Mucosa of stomach (tissue), 1 donor: Measurements from ENCODE around the gene DENND2A.
A peak's percentile ranks its signal among the peaks of the same experiment; 100 is the strongest.
"Not testable (repeated sequence)": the region's sequence is repeated elsewhere in the genome, so short reads cannot be mapped to it uniquely, and the experiment has no call there.

Experiments
- H3K27me3 ChIP-seq: one replicate; pipeline ENCODE4 v1.7.0; 2013; ENCODE audit warnings: mild to moderate bottlenecking, low read length; ENCODE audit not compliant: control insufficient read depth, insufficient read depth
- H3K36me3 ChIP-seq: one replicate; pipeline ENCODE4 v1.7.0; 2013; ENCODE audit warnings: low read length; ENCODE audit not compliant: control insufficient read depth, insufficient read depth
- H3K4me1 ChIP-seq: one replicate; pipeline ENCODE4 v1.7.0; 2013; ENCODE audit warnings: mild to moderate bottlenecking, low read length; ENCODE audit not compliant: control insufficient read depth, insufficient read depth
- H3K4me3 ChIP-seq: one replicate; pipeline ENCODE4 v1.7.0; 2013; ENCODE audit warnings: low read length
- H3K9ac ChIP-seq: one replicate; pipeline ENCODE4 v1.7.0; 2013; ENCODE audit warnings: mild to moderate bottlenecking, low read length, moderate library complexity
- H3K9me3 ChIP-seq: one replicate; pipeline ENCODE4 v1.7.0; 2013; ENCODE audit warnings: mild to moderate bottlenecking, low read length, moderate library complexity; ENCODE audit not compliant: control insufficient read depth
- donor health status: Pancreatic carcinoma.

The DENND2A gene

GRCh38 chr7:140670343-140670935, 29.8 kb upstream of the DENND2A start:
- Histone ChIP-seq H3K9ac (no peak overlapping the region), H3K27me3 (no peaks in the 10 kb centered on the region), H3K9me3 (no peaks in the 10 kb centered on the region), H3K4me3 (no peak overlapping the region), H3K4me1 (peaks cover 22% of the 10 kb centered on the region), H3K36me3 (no peaks in the 10 kb centered on the region)

GRCh38 chr7:140669862-140670261, 29.2 kb upstream of the DENND2A start:
- not testable (repeated sequence) for H3K9me3 ChIP-seq, H3K9ac ChIP-seq, H3K36me3 ChIP-seq, H3K4me3 ChIP-seq, H3K27me3 ChIP-seq
- H3K4me1 ChIP-seq: peaks cover 21% of the 10 kb centered on the region

- peaks cover 16% of the 10 kb centered on the region for H3K4me1 ChIP-seq
- H3K9me3 ChIP-seq: no peaks in the 10 kb centered on the region
- H3K4me3 ChIP-seq: no peak overlapping the region
- H3K36me3 ChIP-seq: no peaks in the 10 kb centered on the region
- H3K9ac ChIP-seq: no peak overlapping the region
- no peaks in the 10 kb centered on the region for H3K27me3 ChIP-seq
Observed at GRCh38 chr7:140669352-140669751, 28.7 kb upstream of the DENND2A start.

DNA sequence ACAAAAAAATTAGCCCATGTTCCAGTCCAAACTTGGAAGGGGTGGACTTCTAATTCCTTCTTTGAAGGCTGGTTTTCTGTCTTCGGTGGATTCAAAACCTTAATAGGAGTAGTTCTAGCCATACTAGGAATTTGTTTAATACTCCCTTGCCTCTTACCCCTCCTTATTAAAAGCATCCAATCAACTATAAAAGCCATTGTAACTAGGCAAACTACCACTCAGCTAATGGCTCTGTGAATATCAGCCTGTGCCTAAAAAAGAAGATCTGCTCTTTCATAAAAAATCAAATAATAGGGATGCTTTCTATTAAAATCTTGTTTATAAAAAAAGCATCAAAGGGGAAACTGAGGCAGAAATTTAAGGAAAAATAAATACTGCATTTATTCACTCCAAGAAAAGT, 28.0 kb upstream of the DENND2A start:
- Histone ChIP-seq H3K36me3 (no peaks in the 10 kb centered on the region), H3K9me3 (no peaks in the 10 kb centered on the region), H3K27me3 (no peaks in the 10 kb centered on the region), H3K4me1 (peaks cover 9% of the 10 kb centered on the region), H3K9ac (no peak overlapping the region), H3K4me3 (no peak overlapping the region)

DNA sequence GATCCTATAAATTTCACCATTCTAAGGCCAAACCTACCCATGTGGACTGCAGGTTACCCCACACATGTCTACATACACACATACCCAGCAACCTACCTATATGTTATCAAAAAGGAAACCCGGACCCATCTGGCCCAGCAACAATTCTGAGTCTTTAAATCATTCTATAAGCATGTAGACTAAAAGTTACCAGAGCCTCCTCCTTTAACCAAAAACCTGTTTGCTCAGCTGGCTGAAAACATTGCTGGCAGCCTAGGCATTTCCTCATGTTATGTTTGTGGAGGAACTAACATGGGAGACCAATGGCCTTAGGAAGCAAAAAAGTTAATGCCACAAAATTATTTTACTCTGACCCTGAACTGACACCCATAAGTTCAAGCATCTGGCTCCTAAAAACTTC, 26.9 kb upstream of the DENND2A start:
- H3K4me3 ChIP-seq: no peak overlapping the region
- no peaks in the 10 kb centered on the region for H3K9me3 ChIP-seq
- H3K27me3 ChIP-seq: no peaks in the 10 kb centered on the region
- peaks cover 6% of the 10 kb centered on the region for H3K4me1 ChIP-seq
- H3K9ac ChIP-seq: no peak overlapping the region
- no peaks in the 10 kb centered on the region for H3K36me3 ChIP-seq

GRCh38 chr7:140662938-140663337, 22.3 kb upstream of the DENND2A start:
- not testable (repeated sequence) for H3K36me3 ChIP-seq, H3K9me3 ChIP-seq, H3K4me1 ChIP-seq, H3K27me3 ChIP-seq, H3K9ac ChIP-seq, H3K4me3 ChIP-seq

- Histone ChIP-seq H3K9ac (no peak overlapping the region), H3K27me3 (peaks cover 4% of the 10 kb centered on the region), H3K4me1 (peaks cover 9% of the 10 kb centered on the region), H3K36me3 (no peaks in the 10 kb centered on the region), H3K9me3 (no peaks in the 10 kb centered on the region), H3K4me3 (no peak overlapping the region)
Observed at GRCh38 chr7:140661124-140661523, 20.5 kb upstream of the DENND2A start.

DNA sequence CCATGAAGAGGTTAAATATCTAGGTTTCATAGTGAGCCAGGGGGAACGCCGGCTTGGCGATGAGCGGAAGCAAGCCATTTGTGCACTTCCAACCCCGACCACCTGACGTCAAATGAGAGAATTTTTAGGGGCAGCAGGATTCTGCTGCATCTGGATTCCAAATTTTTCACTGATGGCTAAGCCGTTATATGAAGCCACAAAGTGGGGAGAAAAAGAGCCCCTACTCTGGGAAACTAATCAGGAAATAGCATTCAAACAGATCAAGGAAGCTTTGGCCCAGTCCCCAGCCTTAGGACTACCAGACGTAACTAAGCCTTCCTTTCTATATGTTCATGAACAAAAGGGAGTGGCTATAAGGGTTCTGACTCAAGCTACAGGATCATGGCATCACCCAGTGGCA, 19.2 kb upstream of the DENND2A start:
- Histone ChIP-seq H3K4me1 (peaks cover 15% of the 10 kb centered on the region), H3K27me3 (peaks cover 4% of the 10 kb centered on the region), H3K9ac (no peak overlapping the region), H3K36me3 (no peaks in the 10 kb centered on the region), H3K4me3 (no peak overlapping the region), H3K9me3 (no peaks in the 10 kb centered on the region)

DNA sequence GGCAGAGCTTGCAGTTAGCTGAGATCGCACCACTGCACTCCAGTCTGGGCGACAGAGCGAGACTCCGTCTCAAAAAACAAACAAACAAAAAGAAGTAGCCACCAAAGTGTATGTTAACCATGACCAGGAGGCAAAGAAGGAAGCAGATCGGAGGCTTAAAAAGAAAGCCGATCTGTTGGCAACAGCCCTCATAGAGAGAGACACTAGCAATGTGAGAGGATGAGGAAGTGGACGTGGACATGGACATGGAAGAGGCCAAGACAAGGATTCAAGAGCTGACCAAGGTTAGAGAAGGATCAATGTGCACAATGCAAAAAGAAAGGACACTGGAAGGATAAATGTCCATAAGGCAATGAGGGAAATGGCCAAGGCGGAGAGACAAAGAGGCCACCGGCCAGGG, 17.3 kb upstream of the DENND2A start:
- H3K9ac ChIP-seq: no peak overlapping the region
- H3K27me3 ChIP-seq: peaks cover 4% of the 10 kb centered on the region
- peaks cover 19% of the 10 kb centered on the region for H3K4me1 ChIP-seq
- H3K9me3 ChIP-seq: no peaks in the 10 kb centered on the region
- no peaks in the 10 kb centered on the region for H3K36me3 ChIP-seq
- H3K4me3 ChIP-seq: no peak overlapping the region

DNA sequence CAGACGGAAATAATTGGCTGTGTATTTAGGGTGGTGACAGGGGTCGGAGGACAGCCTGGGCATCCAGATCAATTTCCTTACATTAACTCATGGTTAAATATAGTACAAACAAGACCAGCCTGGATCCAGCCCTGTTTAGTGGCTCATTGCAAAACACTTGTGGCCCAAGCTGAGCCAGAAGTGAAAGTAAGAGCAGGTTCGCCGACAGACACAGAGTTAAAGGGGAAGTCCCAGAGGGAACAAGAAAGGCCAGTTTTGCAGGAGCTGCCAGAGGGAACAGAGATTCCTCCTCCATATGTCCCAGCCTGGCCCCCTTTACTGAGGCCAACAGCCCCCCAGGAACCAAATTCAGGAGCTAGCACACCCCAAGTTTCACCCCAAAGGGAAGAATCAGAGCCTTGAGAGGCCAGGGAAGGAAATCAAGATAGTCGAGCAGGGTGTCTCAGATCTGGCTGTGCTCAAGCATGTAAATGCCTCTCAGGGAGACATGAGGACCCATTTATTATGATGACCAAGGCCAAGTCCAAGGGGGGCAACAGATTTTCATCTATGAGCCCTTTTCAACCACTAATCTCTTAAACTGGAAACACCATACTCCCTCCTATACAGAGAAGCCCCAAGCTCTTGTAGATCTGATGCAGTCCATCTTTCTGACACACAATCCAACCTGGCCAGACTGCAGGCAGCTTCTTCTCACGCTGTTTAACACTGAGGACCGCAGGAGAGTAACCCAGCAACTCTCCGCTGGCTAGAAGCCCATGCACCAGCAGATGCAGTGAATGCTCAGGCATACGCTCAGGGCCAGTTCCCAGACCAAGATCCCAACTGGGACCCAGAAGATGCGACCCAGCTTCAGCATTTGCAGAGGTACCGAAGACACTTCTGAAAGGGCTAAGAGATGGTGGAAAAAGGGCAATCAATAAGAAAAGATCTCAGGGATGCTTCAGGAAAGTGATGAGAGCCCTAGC, 16.2 kb upstream of the DENND2A start:
- Histone ChIP-seq H3K9me3 (no peaks in the 10 kb centered on the region), H3K27me3 (peaks cover 4% of the 10 kb centered on the region), H3K9ac (peak overlapping the region; percentile 44), H3K36me3 (no peaks in the 10 kb centered on the region), H3K4me1 (peaks cover 19% of the 10 kb centered on the region), H3K4me3 (no peak overlapping the region)

- Histone ChIP-seq H3K4me3 (no peak overlapping the region), H3K9ac (peak overlapping the region; percentile 44), H3K36me3 (no peaks in the 10 kb centered on the region), H3K4me1 (peaks cover 19% of the 10 kb centered on the region), H3K9me3 (no peaks in the 10 kb centered on the region), H3K27me3 (peaks cover 4% of the 10 kb centered on the region)
Observed at GRCh38 chr7:140655511-140656408, 15.1 kb upstream of the DENND2A start.

DNA sequence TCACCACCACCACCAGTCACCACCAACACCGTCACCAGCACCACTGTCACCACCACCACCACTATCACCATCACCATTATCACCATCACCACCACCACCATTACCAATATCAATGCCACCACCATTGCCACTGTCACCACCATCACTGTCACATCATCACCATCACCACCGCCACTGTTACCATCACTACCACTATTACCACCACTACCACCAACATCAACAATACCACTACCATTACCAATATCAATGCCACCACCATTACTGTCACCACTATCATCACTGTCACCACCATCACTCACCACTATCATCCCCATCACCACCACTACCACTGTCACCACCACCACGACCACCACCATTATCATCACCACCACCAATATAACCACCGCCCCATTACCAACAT, 14.0 kb upstream of the DENND2A start:
- H3K4me1 ChIP-seq: peaks cover 19% of the 10 kb centered on the region
- H3K9me3 ChIP-seq: no peaks in the 10 kb centered on the region
- peaks cover under 1% of the 10 kb centered on the region for H3K27me3 ChIP-seq
- H3K9ac ChIP-seq: no peak overlapping the region
- no peaks in the 10 kb centered on the region for H3K36me3 ChIP-seq
- H3K4me3 ChIP-seq: no peak overlapping the region
